Activated naive CD4-positive, alpha-beta T cell treated with anti-CD3 and anti-CD28 coated beads for 36 hours (primary cell): ENCODE results near the gene INTS13. TPM values are rescaled to one million over a fixed set of nuclear protein-coding genes. Genes with fewer than 3 reads are reported as not detected.
A peak's percentile ranks its signal among the peaks of the same experiment; 100 is the strongest.

Experiments
- CTCF ChIA-PET: fragments of 350-600 bp; sonication (Branson Sonifier 250); formaldehyde crosslinking; loops from one replicate; lab custom pipeline; 2021; ENCODE audit warnings: antibody characterized with exemption; lab: Charles Lee
- DNase-seq: peaks from one replicate; pipeline ENCODE4 v3.0.0-alpha.2; 2020
- H3K27ac Mint-ChIP-seq: one replicate; pipeline ENCODE4 v1.8.0; 2021; ENCODE audit warnings: mild to moderate bottlenecking, mixed read lengths
- H3K27me3 Mint-ChIP-seq: one replicate; pipeline ENCODE4 v1.8.0; 2021; ENCODE audit warnings: low read depth, mixed read lengths
- H3K36me3 Mint-ChIP-seq: one replicate; pipeline ENCODE4 v1.8.0; 2021; ENCODE audit warnings: low read depth, mixed read lengths
- H3K4me1 Mint-ChIP-seq: one replicate; pipeline ENCODE4 v1.8.0; 2021; ENCODE audit warnings: low read depth, mixed read lengths
- H3K4me3 Mint-ChIP-seq: one replicate; pipeline ENCODE4 v1.8.0; 2021; ENCODE audit warnings: mild to moderate bottlenecking, moderate library complexity, mixed read lengths
- H3K9me3 Mint-ChIP-seq: one replicate; pipeline ENCODE4 v1.8.0; 2021; ENCODE audit warnings: mixed read lengths
- intact Hi-C: fragments of 100-400 bp; cut with micrococcal nuclease; formaldehyde crosslinking; loops from one replicate; pipeline ENCODE4 v1.15.1; 2023
- total RNA-seq, 2 experiments: library from RNA; stranded (reverse); gene quantifications; one replicate each; pipeline ENCODE4 v1.2.3, GENCODE V29; 2021

Gene INTS13
- total RNA-seq, 2 experiments from 2014 or later: 39.6 to 42.0 TPM

DNA sequence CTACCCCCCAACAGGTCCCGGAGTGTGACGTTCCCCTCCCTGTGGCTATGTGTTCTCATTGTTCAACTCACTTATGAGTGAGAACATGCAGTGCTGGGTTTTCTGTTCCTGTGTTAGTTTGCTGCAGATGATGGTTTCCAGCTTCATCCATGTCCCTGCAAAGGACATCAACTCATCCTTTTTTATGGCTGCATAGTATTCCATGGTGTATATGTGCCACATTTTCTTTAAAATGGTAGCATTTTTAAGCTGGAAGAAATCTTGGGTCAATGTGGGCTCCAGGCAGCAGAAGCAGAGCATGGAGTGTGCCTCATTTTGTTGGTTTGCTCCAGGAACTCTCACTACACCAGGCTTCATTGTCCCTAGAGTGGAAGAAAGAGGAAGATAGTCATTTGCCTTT lies 57.2 kb downstream of the INTS13 start:
- CTCF ChIA-PET: interaction anchor here (2.5 kb wide), 1 partner anchor 11 kb away, joined by 13 read pairs; no protein-coding TSS in a partner anchor
- Mint-ChIP-seq H3K4me3 (no peak overlapping the region), H3K36me3 (no peaks in the 10 kb centered on the region), H3K4me1 (peaks cover 6% of the 10 kb centered on the region), H3K9me3 (peaks cover 2% of the 10 kb centered on the region), H3K27ac (no peak overlapping the region), H3K27me3 (peaks cover 10% of the 10 kb centered on the region)
- intact Hi-C loops: no loop called here
- no peak for DNase-seq

DNA sequence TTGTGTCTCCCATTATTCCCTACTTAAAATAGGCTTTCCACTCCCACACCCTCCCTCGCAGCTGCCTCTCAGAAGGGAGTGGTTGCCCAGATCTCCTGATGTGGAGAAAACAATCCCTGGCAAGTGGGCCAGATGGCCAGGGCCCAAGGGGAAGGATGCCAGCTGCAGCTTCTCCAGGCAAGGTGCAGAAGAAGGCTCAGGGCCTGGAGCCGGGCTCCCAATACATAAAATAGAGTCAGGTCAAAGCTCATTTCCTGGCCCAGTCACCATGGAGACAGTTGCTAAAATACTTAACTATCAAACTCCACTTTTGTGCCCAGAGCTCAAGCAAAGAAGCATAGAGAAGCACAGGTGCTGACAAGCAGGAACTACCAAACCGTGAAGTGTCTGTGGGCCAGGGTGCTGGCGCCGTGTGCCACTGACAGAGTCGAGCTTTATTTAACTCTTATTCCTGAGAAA lies 59.1 kb downstream of the INTS13 start:
- CTCF ChIA-PET: interaction anchor here (0.8 to 2.5 kb wide), 7 partner anchors 9 to 371 kb away, joined by 3 to 13 read pairs (median 4); no protein-coding TSS in a partner anchor
- H3K27ac Mint-ChIP-seq: no peak overlapping the region
- no peaks in the 10 kb centered on the region for H3K36me3 Mint-ChIP-seq
- DNase-seq: no peak
- intact Hi-C loops: loop anchor here (1.0 kb wide), 1 partner anchor 248 kb away; no protein-coding TSS in a partner anchor
- peaks cover 6% of the 10 kb centered on the region for H3K27me3 Mint-ChIP-seq
- no peaks in the 10 kb centered on the region for H3K4me1 Mint-ChIP-seq
- H3K4me3 Mint-ChIP-seq: no peak overlapping the region
- peaks cover 2% of the 10 kb centered on the region for H3K9me3 Mint-ChIP-seq

DNA sequence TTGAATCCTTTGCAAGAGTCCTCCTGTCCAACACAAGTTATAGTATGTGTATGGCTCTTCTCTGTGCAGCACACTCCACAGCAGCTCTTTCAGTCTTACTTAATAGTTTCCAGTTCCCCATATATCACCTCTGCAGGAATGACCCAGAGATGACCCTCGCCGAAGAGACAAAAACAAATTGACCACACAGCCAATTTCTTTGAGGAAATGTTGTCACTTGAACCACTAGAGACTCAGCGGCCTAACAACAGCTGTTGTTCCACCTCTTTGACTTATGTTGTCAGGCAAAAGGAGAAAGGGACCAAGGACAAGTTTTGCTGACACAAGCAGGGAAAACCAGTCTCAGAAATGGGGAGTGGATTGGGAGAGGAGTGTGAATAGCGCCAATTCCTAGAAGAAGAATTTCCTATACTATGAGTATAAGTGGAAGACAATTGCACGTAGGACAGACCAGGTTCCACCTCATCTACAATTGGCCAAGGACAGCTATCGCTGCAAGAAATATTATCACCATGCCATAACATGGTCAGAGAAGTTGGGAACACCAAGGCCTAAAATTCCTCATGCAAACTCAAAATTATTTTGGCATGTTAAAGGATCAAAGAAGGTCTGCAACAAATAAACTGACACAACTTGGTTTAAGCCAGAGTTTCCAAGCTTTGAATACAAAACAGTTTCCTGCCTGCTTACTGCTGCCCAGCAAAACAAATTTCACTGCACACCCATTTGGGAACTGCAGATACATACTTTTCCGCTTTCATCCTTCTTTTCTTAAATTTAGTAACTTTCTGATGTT lies 63.1 kb downstream of the INTS13 start:
- no peak for DNase-seq
- H3K4me1 Mint-ChIP-seq: peaks cover 3% of the 10 kb centered on the region
- no peaks in the 10 kb centered on the region for H3K36me3 Mint-ChIP-seq
- H3K9me3 Mint-ChIP-seq: no peaks in the 10 kb centered on the region
- no peak overlapping the region for H3K27ac Mint-ChIP-seq
- peaks cover 8% of the 10 kb centered on the region for H3K27me3 Mint-ChIP-seq
- H3K4me3 Mint-ChIP-seq: no peak overlapping the region
- CTCF ChIA-PET: interaction anchor here (0.6 to 2.5 kb wide), 3 partner anchors 11 to 140 kb away, joined by 3 to 19 read pairs (median 15); no protein-coding TSS in a partner anchor
- intact Hi-C loops: no loop called here

DNA sequence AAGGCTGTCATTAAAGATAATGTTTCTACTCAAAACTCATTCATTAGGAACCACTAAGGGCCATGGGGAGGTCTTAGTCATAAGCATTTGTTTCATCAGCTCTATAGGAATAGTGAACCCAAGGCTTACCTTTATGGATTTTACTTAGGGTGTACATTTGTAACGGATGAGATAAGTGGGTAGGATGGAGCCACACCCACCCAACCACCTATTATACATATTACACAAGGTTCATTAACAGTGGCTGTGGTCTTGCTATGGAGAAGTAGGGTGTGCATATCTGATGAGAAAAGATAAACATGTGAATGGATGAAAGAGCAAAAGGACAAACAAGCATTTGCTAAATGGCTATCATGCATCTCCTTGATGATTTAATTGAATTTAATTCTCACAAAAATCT lies 65.2 kb downstream of the INTS13 start:
- DNase-seq: no peak
- intact Hi-C loops: no loop called here
- Mint-ChIP-seq H3K27me3 (peaks cover 15% of the 10 kb centered on the region), H3K36me3 (no peaks in the 10 kb centered on the region), H3K27ac (no peak overlapping the region), H3K4me1 (peaks cover 5% of the 10 kb centered on the region), H3K4me3 (no peak overlapping the region), H3K9me3 (no peaks in the 10 kb centered on the region)
- CTCF ChIA-PET: interaction anchor here (5.1 kb wide), 1 partner anchor 13 kb away, joined by 36 read pairs; no protein-coding TSS in a partner anchor

DNA sequence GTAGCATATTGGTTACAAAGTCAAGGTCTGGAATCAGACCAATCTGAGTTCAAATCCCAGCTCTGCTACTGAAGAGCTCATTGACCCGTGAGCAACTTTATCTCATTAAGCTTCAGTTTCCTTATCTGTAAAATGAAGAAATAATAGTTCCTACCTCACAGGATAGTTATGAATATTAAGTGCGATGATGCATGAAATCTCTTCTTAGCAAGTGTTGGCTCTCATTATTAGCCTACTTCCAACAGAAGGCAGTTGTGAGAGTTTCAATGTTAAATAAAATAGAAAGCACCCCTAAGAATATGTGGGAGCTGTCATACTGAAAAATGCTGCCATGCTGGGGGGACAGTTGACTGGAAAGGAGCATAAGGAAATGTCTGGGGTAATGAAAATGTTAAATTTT lies 65.8 kb downstream of the INTS13 start:
- Mint-ChIP-seq H3K4me3 (no peak overlapping the region), H3K36me3 (no peaks in the 10 kb centered on the region), H3K9me3 (no peaks in the 10 kb centered on the region), H3K27me3 (peaks cover 15% of the 10 kb centered on the region), H3K27ac (no peak overlapping the region), H3K4me1 (peaks cover 11% of the 10 kb centered on the region)
- DNase-seq: no peak
- CTCF ChIA-PET: interaction anchor here (0.8 to 5.1 kb wide), 2 partner anchors 9 to 13 kb away, joined by 4 to 36 read pairs; no protein-coding TSS in a partner anchor
- intact Hi-C loops: no loop called here

DNA sequence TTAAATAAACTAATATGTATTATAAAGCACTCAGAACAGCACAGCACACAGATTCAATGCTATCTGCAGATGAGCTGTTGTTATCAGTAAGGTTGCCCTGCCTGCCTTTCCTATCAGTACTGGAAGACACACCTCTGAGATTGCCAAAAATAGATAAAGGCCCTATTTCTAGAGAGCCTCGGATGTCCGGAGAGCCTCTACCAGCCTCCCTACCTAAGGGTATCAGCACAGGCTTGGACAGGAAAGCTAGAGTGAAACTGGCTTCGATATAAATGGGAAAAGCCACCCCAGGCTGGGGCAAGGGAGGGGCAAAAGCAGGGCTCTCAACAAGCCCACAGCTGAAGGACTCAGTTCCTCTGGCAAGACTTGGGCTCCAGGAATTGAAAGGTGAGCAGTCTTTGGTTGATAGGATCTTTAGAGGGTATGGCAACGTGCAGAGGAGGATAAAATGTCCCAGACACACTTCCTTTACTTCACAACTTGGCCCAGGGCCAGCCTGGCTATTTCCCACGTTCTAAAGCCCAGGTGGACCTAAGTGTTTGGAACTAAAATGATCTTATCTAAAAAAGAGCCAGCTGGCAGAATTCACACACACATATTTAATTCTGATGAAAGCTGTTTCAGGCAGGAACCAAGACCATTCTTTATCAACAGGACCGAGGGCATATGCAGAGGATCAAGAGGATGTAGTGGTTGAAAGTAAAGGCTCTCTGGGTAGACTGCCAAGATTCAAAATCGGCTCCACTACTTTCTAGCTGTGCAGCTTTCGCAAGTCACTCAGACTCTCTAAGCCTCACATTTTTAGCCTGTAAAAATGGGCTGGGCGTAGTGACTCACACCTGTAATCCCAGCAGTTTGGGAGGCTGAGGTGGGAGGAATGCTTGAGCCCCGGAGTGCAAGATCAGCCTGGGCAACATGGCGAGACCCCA lies 67.0 kb downstream of the INTS13 start:
- Mint-ChIP-seq H3K27me3 (peaks cover 16% of the 10 kb centered on the region), H3K4me1 (peaks cover 13% of the 10 kb centered on the region), H3K9me3 (no peaks in the 10 kb centered on the region), H3K27ac (no peak overlapping the region), H3K36me3 (no peaks in the 10 kb centered on the region), H3K4me3 (no peak overlapping the region)
- DNase-seq: no peak
- intact Hi-C loops: no loop called here
- CTCF ChIA-PET: interaction anchor here (2.4 to 5.1 kb wide), 2 partner anchors 9 to 15 kb away, joined by 13 to 36 read pairs; no protein-coding TSS in a partner anchor

DNA sequence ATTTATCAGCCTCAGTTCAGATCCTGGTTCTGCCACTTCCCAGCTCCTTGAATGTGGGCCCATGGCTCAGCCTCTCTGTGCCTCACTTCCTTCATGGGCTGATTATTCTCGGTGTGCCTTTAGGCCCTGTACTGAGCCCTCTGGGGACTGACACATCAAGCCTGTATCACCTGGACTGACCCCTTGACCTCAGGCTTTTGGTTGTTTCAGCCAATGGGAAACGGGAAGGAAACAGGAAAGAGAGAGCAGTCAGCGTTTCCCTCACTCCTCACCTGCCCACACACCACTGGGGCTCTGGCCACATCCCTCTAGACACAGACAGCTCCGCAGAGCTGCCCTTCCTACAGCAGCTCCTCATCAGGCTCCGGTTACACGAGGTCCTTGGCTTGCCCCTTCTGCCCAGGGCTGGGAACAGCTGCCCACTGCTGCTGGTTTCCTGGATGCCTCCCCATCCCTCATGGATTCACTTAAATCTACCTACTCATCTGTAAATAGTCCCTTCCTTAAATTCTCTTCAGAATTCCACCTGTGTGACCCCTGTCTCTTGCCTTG lies 67.8 kb downstream of the INTS13 start:
- no peak overlapping the region for H3K27ac Mint-ChIP-seq
- CTCF ChIA-PET: interaction anchor here (0.6 to 5.1 kb wide), 3 partner anchors 9 to 355 kb away, joined by 3 to 36 read pairs (median 13); no protein-coding TSS in a partner anchor
- no peak for DNase-seq
- no peaks in the 10 kb centered on the region for H3K9me3 Mint-ChIP-seq
- H3K27me3 Mint-ChIP-seq: peaks cover 17% of the 10 kb centered on the region
- H3K36me3 Mint-ChIP-seq: no peaks in the 10 kb centered on the region
- H3K4me3 Mint-ChIP-seq: no peak overlapping the region
- intact Hi-C loops: loop anchor here (5.0 kb wide), 1 partner anchor 307 kb away; no protein-coding TSS in a partner anchor
- H3K4me1 Mint-ChIP-seq: peaks cover 13% of the 10 kb centered on the region

DNA sequence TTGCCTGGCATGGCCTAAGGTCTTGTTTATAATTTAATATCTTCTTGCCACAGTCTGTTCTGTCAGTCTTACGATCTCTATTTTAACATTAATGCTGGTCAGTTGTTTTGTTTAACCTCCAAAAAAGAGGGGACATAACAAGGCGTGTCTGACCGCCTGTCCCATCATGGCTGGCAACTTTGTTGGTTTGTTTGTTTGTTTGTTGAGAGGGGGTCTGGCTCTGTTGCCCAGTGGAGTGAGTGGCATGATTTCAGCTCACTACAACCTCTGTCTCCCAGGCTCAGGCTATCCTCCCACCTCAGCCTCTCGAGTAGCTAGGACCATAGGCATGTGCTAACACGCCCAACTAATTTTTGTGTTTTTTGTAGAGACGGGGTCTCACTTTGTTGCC lies 68.7 kb downstream of the INTS13 start:
- H3K27me3 Mint-ChIP-seq: peaks cover 20% of the 10 kb centered on the region
- no peak for DNase-seq
- intact Hi-C loops: loop anchor here (5.0 kb wide), 1 partner anchor 308 kb away; no protein-coding TSS in a partner anchor
- H3K36me3 Mint-ChIP-seq: no peaks in the 10 kb centered on the region
- H3K4me1 Mint-ChIP-seq: peaks cover 13% of the 10 kb centered on the region
- CTCF ChIA-PET: interaction anchor here (1.0 to 5.1 kb wide), 3 partner anchors 10 to 16 kb away, joined by 4 to 36 read pairs (median 13); no protein-coding TSS in a partner anchor
- H3K27ac Mint-ChIP-seq: no peak overlapping the region
- H3K9me3 Mint-ChIP-seq: no peaks in the 10 kb centered on the region
- no peak overlapping the region for H3K4me3 Mint-ChIP-seq

DNA sequence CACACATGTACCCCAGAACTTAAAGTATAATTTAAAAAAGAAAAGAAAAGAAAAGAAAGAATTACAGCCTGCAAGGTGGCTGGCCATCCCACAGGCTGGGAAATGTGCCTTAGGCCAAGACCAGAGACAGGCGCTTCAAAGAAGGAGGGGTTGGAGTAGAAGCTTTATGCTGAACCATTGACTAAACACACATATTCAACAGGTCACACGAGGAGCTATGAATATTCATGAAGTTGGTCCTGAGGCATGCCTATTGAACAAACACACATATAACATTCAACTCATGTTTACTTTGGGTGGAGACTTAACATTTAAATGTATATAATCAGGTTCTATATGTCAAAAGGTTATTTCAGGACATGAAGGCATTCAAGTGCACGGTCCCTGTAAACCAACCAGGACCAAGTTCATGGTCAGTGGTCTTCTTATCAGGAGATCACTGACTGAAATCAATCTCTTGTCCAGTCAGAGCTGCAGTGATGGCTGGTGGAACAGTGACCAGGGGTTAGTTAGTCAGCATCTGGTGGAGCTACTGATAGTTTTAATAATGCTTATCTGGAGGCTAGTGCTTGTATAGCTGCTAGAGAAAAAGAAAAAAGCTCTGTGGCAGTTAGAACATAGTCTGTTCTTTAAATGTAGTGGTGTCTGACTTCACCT lies 69.2 kb downstream of the INTS13 start:
- no peaks in the 10 kb centered on the region for H3K36me3 Mint-ChIP-seq
- intact Hi-C loops: loop anchor here (5.0 kb wide), 1 partner anchor 309 kb away; no protein-coding TSS in a partner anchor
- no peaks in the 10 kb centered on the region for H3K9me3 Mint-ChIP-seq
- peaks cover 13% of the 10 kb centered on the region for H3K4me1 Mint-ChIP-seq
- DNase-seq: no peak
- H3K27me3 Mint-ChIP-seq: peaks cover 20% of the 10 kb centered on the region
- H3K4me3 Mint-ChIP-seq: no peak overlapping the region
- H3K27ac Mint-ChIP-seq: no peak overlapping the region
- CTCF ChIA-PET: interaction anchor here (1.0 to 5.1 kb wide), 3 partner anchors 11 to 17 kb away, joined by 4 to 36 read pairs (median 13); no protein-coding TSS in a partner anchor

DNA sequence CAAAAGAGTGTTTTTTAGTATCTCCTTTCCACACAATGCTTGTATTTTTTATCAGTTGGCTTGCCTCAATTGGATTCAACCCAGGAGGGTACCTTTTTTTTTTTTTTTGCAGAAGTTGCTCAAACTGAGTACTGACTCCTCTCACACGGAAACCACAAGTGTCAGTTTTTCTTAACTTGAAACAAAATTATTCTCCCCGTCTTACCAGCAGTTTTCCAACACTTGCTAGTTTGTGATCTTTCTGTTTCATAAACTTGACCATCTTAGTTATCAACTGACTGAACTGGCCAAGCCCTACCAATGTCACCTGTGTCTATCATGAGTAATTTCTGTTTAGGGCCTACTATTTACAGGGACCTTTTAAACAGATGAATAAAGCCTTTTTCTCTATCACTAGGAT lies 70.7 kb downstream of the INTS13 start:
- intact Hi-C loops: loop anchor here (1.0 to 5.0 kb wide), 3 partner anchors 13 to 310 kb away; no protein-coding TSS in a partner anchor
- CTCF ChIA-PET: interaction anchor here (0.6 to 3.3 kb wide), 6 partner anchors 14 to 808 kb away, joined by 3 to 12 read pairs (median 4); no protein-coding TSS in a partner anchor

DNA sequence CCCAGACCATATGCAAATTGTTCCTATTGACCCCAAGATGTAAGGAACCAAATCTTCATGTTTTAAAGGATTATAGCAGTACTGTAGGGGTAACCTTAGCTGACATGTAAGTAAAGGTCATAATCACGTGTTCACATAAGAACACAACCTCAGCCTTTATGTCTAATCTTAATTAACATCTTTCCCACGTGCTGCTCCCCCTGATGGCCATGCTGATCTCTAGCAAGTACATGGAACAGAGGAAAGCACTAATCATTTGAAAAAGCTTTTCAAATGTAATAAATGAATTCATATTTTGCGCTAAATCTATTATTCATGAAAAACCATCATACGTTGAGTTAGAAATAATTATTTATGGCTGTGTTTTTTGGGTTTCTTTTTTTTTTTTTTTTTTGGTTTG lies 74.3 kb downstream of the INTS13 start:
- no peaks in the 10 kb centered on the region for H3K36me3 Mint-ChIP-seq
- H3K27ac Mint-ChIP-seq: no peak overlapping the region
- peak; percentile 32 for DNase-seq
- peaks cover 13% of the 10 kb centered on the region for H3K27me3 Mint-ChIP-seq
- H3K4me1 Mint-ChIP-seq: peaks cover 10% of the 10 kb centered on the region
- CTCF ChIA-PET: interaction anchor here (0.5 to 1.8 kb wide), 9 partner anchors 8 to 61 kb away, joined by 3 to 9 read pairs (median 4); partner anchors contain the start of gene ITPR2
- no peaks in the 10 kb centered on the region for H3K9me3 Mint-ChIP-seq
- intact Hi-C loops: no loop called here
- H3K4me3 Mint-ChIP-seq: no peak overlapping the region

More for the DNA sequence above, 70.7 kb downstream of the INTS13 start:
- Mint-ChIP-seq H3K27me3 (peaks cover 26% of the 10 kb centered on the region), H3K36me3 (no peaks in the 10 kb centered on the region), H3K9me3 (no peaks in the 10 kb centered on the region), H3K4me1 (peaks cover 13% of the 10 kb centered on the region), H3K4me3 (no peak overlapping the region), H3K27ac (no peak overlapping the region)
- DNase-seq: no peak
